ENCODE measurements around the gene SVOPL. TPM values are rescaled to one million over a fixed set of nuclear protein-coding genes. Genes with fewer than 3 reads are reported as not detected.

The SVOPL gene
- total RNA-seq, 1 donor from 2014 or later = not detected

- no peaks in the 10 kb centered on the region for H3K27me3 Mint-ChIP-seq
- ATAC-seq (ENCODE audit: low read depth) (no peak), DNase-seq (no peak)
- no peak for TF ChIP-seq CTCF (IDR thresholded peaks at IDR 0.05)
- CTCF ChIA-PET = no interaction called here
- no peak overlapping the region for H3K27ac Mint-ChIP-seq
- no peaks in the 10 kb centered on the region for H3K4me1 Mint-ChIP-seq
- H3K9me3 Mint-ChIP-seq = no peaks in the 10 kb centered on the region
- no peak overlapping the region for H3K4me3 Mint-ChIP-seq
- POLR2A ChIA-PET = no interaction called here
- intact Hi-C loops (cut with micrococcal nuclease) = no loop called here
- no peaks in the 10 kb centered on the region for H3K36me3 Mint-ChIP-seq (ENCODE audit: low read depth)
Observed at GRCh38 chr7:138613630-138614029, 87.5 kb downstream of the SVOPL start.

GRCh38 chr7:138610671-138611170, 90.4 kb downstream of the SVOPL start:
- no peak for DNase-seq
- Mint-ChIP-seq H3K9me3 (no peaks in the 10 kb centered on the region), H3K27ac (no peak overlapping the region), H3K27me3 (no peaks in the 10 kb centered on the region), H3K36me3 (ENCODE audit: low read depth) (no peaks in the 10 kb centered on the region), H3K4me1 (peaks cover 3% of the 10 kb centered on the region), H3K4me3 (no peak overlapping the region)
- no peak for TF ChIP-seq CTCF (IDR thresholded peaks at IDR 0.05)
- POLR2A ChIA-PET = no interaction called here
- no peak for ATAC-seq (ENCODE audit: low read depth)
- CTCF ChIA-PET = no interaction called here
- intact Hi-C loops (cut with micrococcal nuclease) = no loop called here

GRCh38 chr7:138608275-138608674, 92.9 kb downstream of the SVOPL start:
- ATAC-seq (ENCODE audit: low read depth) (no peak), DNase-seq (no peak)
- Mint-ChIP-seq H3K27me3 (no peaks in the 10 kb centered on the region), H3K9me3 (no peaks in the 10 kb centered on the region), H3K36me3 (ENCODE audit: low read depth) (no peaks in the 10 kb centered on the region), H3K4me1 (peaks cover 3% of the 10 kb centered on the region), H3K4me3 (no peak overlapping the region), H3K27ac (no peak overlapping the region)
- ChIA-PET POLR2A (interaction anchor here (0.5 to 0.6 kb wide), 2 partner anchors 146 to 148 kb away, joined by 3 to 4 read pairs; partner anchors contain the start of gene TRIM24), CTCF (no interaction called here)
- intact Hi-C loops (cut with micrococcal nuclease) = no loop called here
- TF ChIP-seq CTCF (IDR thresholded peaks at IDR 0.05) = no peak

GRCh38 chr7:138607216-138608126, 93.7 kb downstream of the SVOPL start:
- Mint-ChIP-seq H3K36me3 (ENCODE audit: low read depth) (no peaks in the 10 kb centered on the region), H3K4me3 (no peak overlapping the region), H3K9me3 (no peaks in the 10 kb centered on the region), H3K27ac (no peak overlapping the region), H3K4me1 (peaks cover 3% of the 10 kb centered on the region), H3K27me3 (no peaks in the 10 kb centered on the region)
- ChIA-PET CTCF (no interaction called here), POLR2A (interaction anchor here (0.6 kb wide), 1 partner anchor 145 kb away, joined by 3 read pairs; no protein-coding TSS in a partner anchor)
- DNase-seq = no peak
- no peak for TF ChIP-seq CTCF (IDR thresholded peaks at IDR 0.05)
- intact Hi-C loops (cut with micrococcal nuclease) = no loop called here
- ATAC-seq (ENCODE audit: low read depth) = no peak

- no peak overlapping the region for H3K4me3 Mint-ChIP-seq
Observed at GRCh38 chr7:138606236-138606635, 94.9 kb downstream of the SVOPL start.

More at GRCh38 chr7:138606236-138606635, 94.9 kb downstream of the SVOPL start:
- ATAC-seq (ENCODE audit: low read depth) (no peak), DNase-seq (no peak)
- H3K9me3 Mint-ChIP-seq = no peaks in the 10 kb centered on the region
- no peak overlapping the region for H3K27ac Mint-ChIP-seq
- H3K4me1 Mint-ChIP-seq = peaks cover 3% of the 10 kb centered on the region
- no peaks in the 10 kb centered on the region for H3K36me3 Mint-ChIP-seq (ENCODE audit: low read depth)
- CTCF ChIA-PET = no interaction called here
- intact Hi-C loops (cut with micrococcal nuclease) = no loop called here
- POLR2A ChIA-PET = no interaction called here
- no peak for TF ChIP-seq CTCF (IDR thresholded peaks at IDR 0.05)
- no peaks in the 10 kb centered on the region for H3K27me3 Mint-ChIP-seq
